ENCODE measurements around the gene ADARB2.
"Not testable (repeated sequence)": the region's sequence is repeated elsewhere in the genome, so short reads cannot be mapped to it uniquely, and the experiment has no call there.

The ADARB2 gene

DNA sequence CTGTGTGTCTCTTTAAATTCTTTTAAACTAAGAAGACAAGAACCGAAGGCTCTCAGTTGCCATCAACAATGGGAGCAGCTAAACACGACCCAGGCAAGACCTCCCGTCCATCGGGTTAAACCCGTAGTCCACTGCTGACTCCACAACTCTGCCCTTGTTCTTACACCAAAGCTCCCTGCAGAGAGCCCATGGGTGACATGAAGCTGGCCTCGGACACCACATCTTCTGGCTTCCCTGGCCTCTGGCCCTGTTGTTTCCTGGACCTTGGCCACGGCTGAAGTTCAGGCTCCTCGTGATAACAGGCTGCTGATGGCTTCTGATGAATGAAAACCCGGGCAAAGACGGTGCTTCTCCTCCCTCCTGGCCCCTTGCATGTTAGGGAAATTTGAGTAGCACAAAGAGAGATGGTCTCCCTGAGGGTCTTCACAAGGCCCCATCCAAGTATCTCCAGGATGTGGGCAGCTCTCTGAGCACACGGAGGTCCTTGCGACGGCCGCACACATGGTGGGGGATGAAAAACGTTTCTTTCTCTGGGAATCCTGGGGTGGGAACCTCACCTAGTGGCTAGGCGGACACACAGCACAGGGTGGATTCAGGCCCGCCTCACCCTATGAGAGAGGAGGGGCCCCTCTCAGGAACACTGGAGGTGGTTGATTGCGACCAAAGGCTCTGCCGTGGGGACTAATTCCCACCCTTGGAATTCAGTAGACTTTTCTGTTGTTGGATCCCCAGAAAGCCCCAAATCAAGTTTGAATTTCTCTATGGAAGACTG lies 271.1 kb downstream of the ADARB2 start:
- Histone ChIP-seq H3K9me3 (ENCODE audit: control insufficient read depth, insufficient read depth, low read length) (no peaks in the 10 kb centered on the region), H3F3A (ENCODE audit: control insufficient read depth, insufficient read depth) (peaks cover 4% of the 10 kb centered on the region), H3K9me2 (replicated peaks; ENCODE audit: control insufficient read depth, low read length) (no peaks in the 10 kb centered on the region), H3K4me3 (ENCODE audit: low read length) (no peak overlapping the region), H4K20me1 (ENCODE audit: control insufficient read depth, insufficient read depth, low read depth, low read length) (no peaks in the 10 kb centered on the region), H3K36me3 (ENCODE audit: control insufficient read depth, low read length) (no peaks in the 10 kb centered on the region), H3K27ac (ENCODE audit: low read depth, low read length) (no peak overlapping the region), H3K4me1 (ENCODE audit: control insufficient read depth, low read length) (peaks cover 48% of the 10 kb centered on the region), H3K27me3 (ENCODE audit: control insufficient read depth, low read length) (no peaks in the 10 kb centered on the region), H3K79me2 (ENCODE audit: control insufficient read depth, low read length) (no peaks in the 10 kb centered on the region), H3K4me2 (ENCODE audit: low read length) (no peak overlapping the region)
- TF ChIP-seq CTCF (IDR thresholded peaks at IDR 0.05; ENCODE audit: low read depth, low read length, poor library complexity, severe bottlenecking) (no peak), EZH2phosphoT487 (IDR thresholded peaks at IDR 0.05; ENCODE audit: borderline replicate concordance, low read length) (no peak)

- Histone ChIP-seq H3K9me2 (replicated peaks; ENCODE audit: control insufficient read depth, low read length) (no peaks in the 10 kb centered on the region), H3F3A (ENCODE audit: control insufficient read depth, insufficient read depth) (peaks cover 7% of the 10 kb centered on the region), H3K27ac (ENCODE audit: low read depth, low read length) (no peak overlapping the region), H3K4me1 (ENCODE audit: control insufficient read depth, low read length) (peaks cover 54% of the 10 kb centered on the region), H3K4me2 (ENCODE audit: low read length) (no peak overlapping the region), H3K4me3 (ENCODE audit: low read length) (no peak overlapping the region), H3K9me3 (ENCODE audit: control insufficient read depth, insufficient read depth, low read length) (no peaks in the 10 kb centered on the region), H3K36me3 (ENCODE audit: control insufficient read depth, low read length) (no peaks in the 10 kb centered on the region), H3K27me3 (ENCODE audit: control insufficient read depth, low read length) (no peaks in the 10 kb centered on the region), H4K20me1 (ENCODE audit: control insufficient read depth, insufficient read depth, low read depth, low read length) (no peaks in the 10 kb centered on the region), H3K79me2 (ENCODE audit: control insufficient read depth, low read length) (no peaks in the 10 kb centered on the region)
- TF ChIP-seq CTCF (IDR thresholded peaks at IDR 0.05; ENCODE audit: low read depth, low read length, poor library complexity, severe bottlenecking): no peak
- TF ChIP-seq EZH2phosphoT487 (IDR thresholded peaks at IDR 0.05; ENCODE audit: borderline replicate concordance, low read length): no peak
Measured at GRCh38 chr10:1465418-1465911, 271.9 kb downstream of the ADARB2 start.

DNA sequence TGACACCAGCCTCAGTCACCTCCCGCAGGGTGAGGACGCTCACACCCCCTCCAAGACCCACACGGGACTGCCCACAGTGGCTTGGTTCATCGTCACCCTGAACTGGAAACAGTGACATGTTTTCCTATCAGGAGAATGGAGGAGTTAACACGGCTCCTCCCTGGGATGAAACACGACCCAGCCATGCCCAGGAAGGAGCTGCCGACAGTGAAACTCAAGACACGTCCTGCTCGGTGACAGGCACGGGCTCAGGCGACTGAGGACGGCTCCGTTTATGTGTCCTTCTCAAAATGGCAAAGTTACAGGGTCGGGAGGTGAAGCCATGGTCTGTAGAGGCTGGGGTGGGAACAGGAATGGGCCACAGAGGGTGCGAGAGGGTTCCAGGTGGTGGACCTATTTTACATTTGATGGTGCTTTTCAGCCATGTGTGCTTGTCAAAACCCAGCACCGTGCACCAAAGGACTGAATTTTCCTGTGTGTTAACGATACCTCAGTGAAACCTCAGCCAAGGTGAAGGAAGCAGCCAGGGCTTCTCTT lies 272.4 kb downstream of the ADARB2 start:
- no peaks in the 10 kb centered on the region for H3K27me3 ChIP-seq (ENCODE audit: control insufficient read depth, low read length)
- H3K9me2 ChIP-seq (replicated peaks; ENCODE audit: control insufficient read depth, low read length): no peaks in the 10 kb centered on the region
- H3K4me3 ChIP-seq (ENCODE audit: low read length): no peak overlapping the region
- no peaks in the 10 kb centered on the region for H3K79me2 ChIP-seq (ENCODE audit: control insufficient read depth, low read length)
- no peak overlapping the region for H3K27ac ChIP-seq (ENCODE audit: low read depth, low read length)
- H3K4me1 ChIP-seq (ENCODE audit: control insufficient read depth, low read length): peaks cover 50% of the 10 kb centered on the region
- no peaks in the 10 kb centered on the region for H4K20me1 ChIP-seq (ENCODE audit: control insufficient read depth, insufficient read depth, low read depth, low read length)
- no peak for TF ChIP-seq CTCF (IDR thresholded peaks at IDR 0.05; ENCODE audit: low read depth, low read length, poor library complexity, severe bottlenecking)
- TF ChIP-seq EZH2phosphoT487 (IDR thresholded peaks at IDR 0.05; ENCODE audit: borderline replicate concordance, low read length): no peak
- H3K4me2 ChIP-seq (ENCODE audit: low read length): no peak overlapping the region
- H3K9me3 ChIP-seq (ENCODE audit: control insufficient read depth, insufficient read depth, low read length): no peaks in the 10 kb centered on the region
- H3F3A ChIP-seq (ENCODE audit: control insufficient read depth, insufficient read depth): peaks cover 7% of the 10 kb centered on the region
- no peaks in the 10 kb centered on the region for H3K36me3 ChIP-seq (ENCODE audit: control insufficient read depth, low read length)

- peaks cover 49% of the 10 kb centered on the region for H3K4me1 ChIP-seq (ENCODE audit: control insufficient read depth, low read length)
- H3K9me3 ChIP-seq (ENCODE audit: control insufficient read depth, insufficient read depth, low read length); H3K79me2 ChIP-seq (ENCODE audit: control insufficient read depth, low read length); H3K4me3 ChIP-seq (ENCODE audit: low read length); H3K27me3 ChIP-seq (ENCODE audit: control insufficient read depth, low read length); H4K20me1 ChIP-seq (ENCODE audit: control insufficient read depth, insufficient read depth, low read depth, low read length); H3K27ac ChIP-seq (ENCODE audit: low read depth, low read length); H3F3A ChIP-seq (ENCODE audit: control insufficient read depth, insufficient read depth); H3K9me2 ChIP-seq (replicated peaks; ENCODE audit: control insufficient read depth, low read length); H3K4me2 ChIP-seq (ENCODE audit: low read length); H3K36me3 ChIP-seq (ENCODE audit: control insufficient read depth, low read length): not testable (repeated sequence)
Measured at GRCh38 chr10:1463971-1464370, 273.4 kb downstream of the ADARB2 start.

Data from DOHH2 (cell line).